ENCODE results near the gene BRDT.

GRCh38 chr1:92026806-92027205 lies 77.6 kb downstream of the BRDT start:
- TF ChIP-seq MAX (IDR thresholded peaks at IDR 0.05; ENCODE audit: low read depth, low read length) (no peak), CTCF (IDR thresholded peaks at IDR 0.05; ENCODE audit: low read depth, low read length) (no peak)
